ENCODE measurements around the gene ACSF3. TPM values are rescaled to one million over a fixed set of nuclear protein-coding genes. Genes with fewer than 3 reads are reported as not detected.

ACSF3 gene
- total RNA-seq, 1 experiment from 2014 or later, result 39.2 TPM

- TF ChIP-seq CTCF (IDR thresholded peaks at IDR 0.05; ENCODE audit: unreplicated experiment), result no peak
- intact Hi-C loops (cut with micrococcal nuclease), result no loop called here
- Mint-ChIP-seq H3K27me3 (ENCODE audit: insufficient read depth, unreplicated experiment) (no peaks in the 10 kb centered on the region), H3K4me1 (ENCODE audit: insufficient read depth, unreplicated experiment) (peaks cover 8% of the 10 kb centered on the region), H3K27ac (ENCODE audit: low read depth, unreplicated experiment) (no peak overlapping the region), H3K4me3 (ENCODE audit: unreplicated experiment) (no peak overlapping the region), H3K9me3 (ENCODE audit: unreplicated experiment) (no peaks in the 10 kb centered on the region), H3K36me3 (ENCODE audit: insufficient read depth, unreplicated experiment) (peaks cover 34% of the 10 kb centered on the region)
- no peak for DNase-seq (ENCODE audit: unreplicated experiment)
- CTCF ChIA-PET, result no interaction called here
- BruUV-seq (replicated peaks), result no TSS peak
- POLR2A ChIA-PET, result no interaction called here
Measured at GRCh38 chr16:89117227-89117974, 23.7 kb downstream of the ACSF3 start.

GRCh38 chr16:89117975-89118289, 24.3 kb downstream of the ACSF3 start:
- CTCF ChIA-PET, result no interaction called here
- POLR2A ChIA-PET, result no interaction called here
- peaks cover 34% of the 10 kb centered on the region for H3K36me3 Mint-ChIP-seq (ENCODE audit: insufficient read depth, unreplicated experiment)

GRCh38 chr16:89118361-89119165, 24.9 kb downstream of the ACSF3 start:
- BruUV-seq (replicated peaks), result no TSS peak
- DNase-seq (ENCODE audit: unreplicated experiment), result no peak
- peaks cover 8% of the 10 kb centered on the region for H3K4me1 Mint-ChIP-seq (ENCODE audit: insufficient read depth, unreplicated experiment)
- CTCF ChIA-PET, result interaction anchor here (0.6 kb wide), 1 partner anchor 558 kb away, joined by 3 read pairs; no protein-coding TSS in a partner anchor
- no peak for TF ChIP-seq CTCF (IDR thresholded peaks at IDR 0.05; ENCODE audit: unreplicated experiment)
- POLR2A ChIA-PET, result interaction anchor here (0.6 kb wide), 1 partner anchor 99 kb away, joined by 3 read pairs; the partner anchor contains the start of gene ZNF778
- peaks cover 34% of the 10 kb centered on the region for H3K36me3 Mint-ChIP-seq (ENCODE audit: insufficient read depth, unreplicated experiment)
- no peak overlapping the region for H3K27ac Mint-ChIP-seq (ENCODE audit: low read depth, unreplicated experiment)
- H3K27me3 Mint-ChIP-seq (ENCODE audit: insufficient read depth, unreplicated experiment), result no peaks in the 10 kb centered on the region
- H3K9me3 Mint-ChIP-seq (ENCODE audit: unreplicated experiment), result no peaks in the 10 kb centered on the region
- no peak overlapping the region for H3K4me3 Mint-ChIP-seq (ENCODE audit: unreplicated experiment)
- intact Hi-C loops (cut with micrococcal nuclease), result no loop called here

More at GRCh38 chr16:89117975-89118289, 24.3 kb downstream of the ACSF3 start:
- Mint-ChIP-seq H3K9me3 (ENCODE audit: unreplicated experiment) (no peaks in the 10 kb centered on the region), H3K27ac (ENCODE audit: low read depth, unreplicated experiment) (no peak overlapping the region), H3K4me1 (ENCODE audit: insufficient read depth, unreplicated experiment) (peaks cover 8% of the 10 kb centered on the region), H3K4me3 (ENCODE audit: unreplicated experiment) (no peak overlapping the region), H3K27me3 (ENCODE audit: insufficient read depth, unreplicated experiment) (no peaks in the 10 kb centered on the region)
- intact Hi-C loops (cut with micrococcal nuclease), result no loop called here
- no peak for TF ChIP-seq CTCF (IDR thresholded peaks at IDR 0.05; ENCODE audit: unreplicated experiment)
- no TSS peak for BruUV-seq (replicated peaks)
- no peak for DNase-seq (ENCODE audit: unreplicated experiment)

GRCh38 chr16:89119166-89119621, 25.5 kb downstream of the ACSF3 start:
- no peak for TF ChIP-seq CTCF (IDR thresholded peaks at IDR 0.05; ENCODE audit: unreplicated experiment)
- ChIA-PET POLR2A (no interaction called here), CTCF (interaction anchor here (0.6 kb wide), 1 partner anchor 558 kb away, joined by 3 read pairs; no protein-coding TSS in a partner anchor)
- Mint-ChIP-seq H3K27ac (ENCODE audit: low read depth, unreplicated experiment) (no peak overlapping the region), H3K4me1 (ENCODE audit: insufficient read depth, unreplicated experiment) (peaks cover 8% of the 10 kb centered on the region), H3K36me3 (ENCODE audit: insufficient read depth, unreplicated experiment) (peaks cover 33% of the 10 kb centered on the region), H3K27me3 (ENCODE audit: insufficient read depth, unreplicated experiment) (no peaks in the 10 kb centered on the region), H3K9me3 (ENCODE audit: unreplicated experiment) (no peaks in the 10 kb centered on the region), H3K4me3 (ENCODE audit: unreplicated experiment) (no peak overlapping the region)
- BruUV-seq (replicated peaks), result no TSS peak
- no peak for DNase-seq (ENCODE audit: unreplicated experiment)
- intact Hi-C loops (cut with micrococcal nuclease), result no loop called here

Measured in MCF 10A (cell line).